HepG2 (cell line): ENCODE results near the gene CPM. TPM values are rescaled to one million over a fixed set of nuclear protein-coding genes. Genes with fewer than 3 reads are reported as not detected.

Experiments
- ARID5B ChIP-seq: IDR thresholded peaks from 2 replicates; pipeline ENCODE4 v1.4.0; 2020; ENCODE audit warnings: mild to moderate bottlenecking, missing genetic modification reagents
- CBX2 ChIP-seq, 2 experiments: fragments of 200-600 bp in 1 of 2; sonication (generic); formaldehyde crosslinking in 1 of 2; IDR thresholded peaks; 2 replicates each; pipeline versions ENCODE4 v1.7.0 to v1.8.1; 2018 to 2022; ENCODE audit warnings: low read depth in 2 of 2, low read length in 1 of 2, mild to moderate bottlenecking in 1 of 2, missing genetic modification reagents in 1 of 2
- CEBPG ChIP-seq: IDR thresholded peaks from 2 replicates; pipeline ENCODE4 v1.6.1; 2016
- CREB1 ChIP-seq, 2 experiments: fragments of 450-650 bp in 1 of 2; IDR thresholded peaks; 2 replicates each; pipeline ENCODE4 v1.6.1; 2016 to 2017; ENCODE audit warnings: control low read depth in 1 of 2, mild to moderate bottlenecking in 1 of 2, missing compliant biosample characterization in 1 of 2, missing genetic modification characterization in 1 of 2
- CREBL2 ChIP-seq: sonication (generic); formaldehyde crosslinking; IDR thresholded peaks from 2 replicates; pipeline ENCODE4 v1.8.1; 2023; ENCODE audit warnings: missing genetic modification reagents, mild to moderate bottlenecking, borderline replicate concordance
- DPF2 ChIP-seq: sonication (generic); formaldehyde crosslinking; IDR thresholded peaks from 2 replicates; pipeline ENCODE4 v1.4.0; 2020; ENCODE audit warnings: mild to moderate bottlenecking, low read depth, missing genetic modification reagents, borderline replicate concordance
- EEA1 ChIP-seq: sonication (generic); formaldehyde crosslinking; IDR thresholded peaks from 2 replicates; pipeline ENCODE4 v1.5.1; 2020; ENCODE audit warnings: mild to moderate bottlenecking, missing genetic modification reagents, borderline replicate concordance
- GATAD1 ChIP-seq: IDR thresholded peaks from 2 replicates; pipeline ENCODE4 v1.6.1; 2016; ENCODE audit warnings: missing genetic modification reagents, missing compliant biosample characterization
- PAF1 ChIP-seq: IDR thresholded peaks from 2 replicates; pipeline ENCODE4 v1.6.1; 2016; ENCODE audit warnings: missing genetic modification reagents, missing compliant biosample characterization
- PAWR ChIP-seq: sonication (generic); formaldehyde crosslinking; IDR thresholded peaks from 2 replicates; pipeline ENCODE4 v1.4.0; 2020; ENCODE audit warnings: missing genetic modification reagents, mild to moderate bottlenecking, borderline replicate concordance
- PAX8 ChIP-seq: sonication (generic); formaldehyde crosslinking; IDR thresholded peaks from 2 replicates; pipeline ENCODE4 v1.8.0; 2022; ENCODE audit warnings: mild to moderate bottlenecking, missing genetic modification reagents, borderline replicate concordance
- SMARCE1 ChIP-seq: fragments of 450-650 bp; IDR thresholded peaks from 2 replicates; pipeline ENCODE4 v1.6.1; 2017; ENCODE audit warnings: borderline replicate concordance
- SOX13 ChIP-seq, 3 experiments: fragments of 450-650 bp in 1 of 3; sonication (generic) in 1 of 3; formaldehyde crosslinking in 1 of 3; IDR thresholded peaks in 2 of 3; conservative IDR thresholded peaks in 1 of 3; 2 replicates each; pipeline versions ENCODE4 v1.5.0 to v1.6.1; 2016 to 2020; ENCODE audit warnings: antibody characterized with exemption in 1 of 3, mild to moderate bottlenecking in 1 of 3, missing compliant biosample characterization in 1 of 3, missing genetic modification reagents in 1 of 3, moderate library complexity in 1 of 3
- YEATS2 ChIP-seq: sonication (generic); formaldehyde crosslinking; IDR thresholded peaks from 2 replicates; pipeline ENCODE4 v1.4.0; 2020; ENCODE audit warnings: missing genetic modification reagents, borderline replicate concordance
- ZNF143 ChIP-seq: sonication (generic); formaldehyde crosslinking; IDR thresholded peaks from 2 replicates; pipeline ENCODE4 v1.4.0; 2020; ENCODE audit warnings: missing genetic modification reagents
- ZNF24 ChIP-seq: fragments of 450-650 bp; IDR thresholded peaks from 2 replicates; pipeline ENCODE4 v1.6.1; 2017; ENCODE audit warnings: antibody characterized with exemption, mild to moderate bottlenecking
- ZNF33A ChIP-seq: sonication (generic); formaldehyde crosslinking; IDR thresholded peaks from 2 replicates; pipeline ENCODE4 v1.5.1; 2020; ENCODE audit warnings: missing genetic modification reagents, mild to moderate bottlenecking, moderate library complexity, borderline replicate concordance
- ZNF343 ChIP-seq: sonication (generic); formaldehyde crosslinking; IDR thresholded peaks from 2 replicates; pipeline ENCODE4 v1.4.0; 2020; ENCODE audit warnings: mild to moderate bottlenecking, missing genetic modification reagents
- ZNF768 ChIP-seq: sonication (generic); formaldehyde crosslinking; IDR thresholded peaks from 2 replicates; pipeline ENCODE4 v1.4.0; 2020; ENCODE audit warnings: missing genetic modification reagents
- polyA plus RNA-seq, 8 experiments: library from polyadenylated mRNA; depleted of rRNA in 3 of 8; stranded (reverse) in 7 of 8; unstranded in 1 of 8; fragments of >200 nt; fragmentation: Illumina TruSeq in 4 of 8; extraction: Trizol in 4 of 8; gene quantifications; 2 replicates each; pipeline versions ENCODE4 v1.2.1 to v1.2.3, GENCODE V29; 2011 to 2016; ENCODE audit warnings: low read depth in 4 of 8, missing spikeins in 1 of 8, mixed read lengths in 1 of 8; ENCODE audit not compliant: insufficient read depth in 1 of 8
- total RNA-seq, 5 experiments: library from RNA; depleted of rRNA; stranded (reverse); fragments of >200 nt; fragmentation: Illumina TruSeq; extraction: Trizol; gene quantifications; 2 replicates each; pipeline ENCODE4 v1.2.3, GENCODE V29; 2016; ENCODE audit warnings: low read depth in 1 of 5
- TF ChIP-seq, protein P1 (sequence below): sonication (generic); formaldehyde crosslinking; IDR thresholded peaks from 2 replicates; pipeline ENCODE4 v1.4.0; 2020; ENCODE audit warnings: mild to moderate bottlenecking, missing genetic modification reagents
- TF ChIP-seq, protein P2 (sequence below): sonication (generic); formaldehyde crosslinking; IDR thresholded peaks from 2 replicates; pipeline ENCODE4 v1.4.0; 2020; ENCODE audit warnings: low read depth, mild to moderate bottlenecking, missing genetic modification reagents

The CPM gene
- total and polyA plus RNA-seq, 2 of the 13 experiments (the other 11 are each of a cell fraction or from before 2014, with no cell fraction given) = not detected

DNA sequence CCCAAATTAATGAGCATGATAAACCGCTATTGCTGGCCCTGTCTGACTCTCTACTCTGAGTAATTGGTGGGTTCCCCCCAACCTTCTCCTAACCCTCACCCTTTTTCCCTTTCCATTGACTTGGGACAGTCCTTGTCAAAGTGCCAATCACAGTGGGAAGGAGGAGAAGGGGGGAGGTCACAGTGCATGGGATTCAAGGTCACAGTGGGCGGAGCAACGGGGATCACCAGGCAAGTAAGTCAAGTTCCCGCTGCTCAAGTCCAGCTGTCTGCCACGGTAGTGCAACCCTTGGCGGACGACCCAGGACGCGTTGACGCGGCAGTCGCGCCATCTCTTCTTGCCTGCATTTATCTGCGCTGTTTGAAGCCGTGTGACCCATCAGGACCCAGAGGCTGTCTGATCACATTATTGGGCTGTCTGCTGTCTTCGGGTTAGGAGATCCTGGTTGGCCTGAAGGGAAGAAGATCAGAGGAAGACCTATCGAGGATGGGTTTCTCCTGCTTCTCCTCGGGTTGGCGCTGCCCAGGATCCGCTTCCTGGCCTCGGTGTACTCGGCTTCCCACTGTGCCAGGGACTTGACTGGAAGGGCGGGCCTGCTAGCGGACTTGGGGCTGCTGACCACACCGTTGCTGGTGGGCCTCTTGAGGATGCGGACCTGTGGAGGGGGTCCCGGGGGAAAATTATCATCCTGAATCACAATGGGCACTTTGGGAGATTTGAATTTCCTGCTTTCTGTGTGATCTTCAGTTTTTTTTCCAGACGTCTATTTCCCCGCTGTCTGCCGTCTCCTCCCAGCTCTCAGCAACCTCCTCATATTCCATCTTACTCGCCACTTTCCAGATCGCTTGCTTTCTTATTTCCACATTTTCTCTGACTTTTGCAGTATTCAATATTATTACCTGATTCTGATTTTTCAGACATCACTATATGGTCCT is 128.0 kb downstream of the CPM start (continued):
- peak; percentile 57; the same call in 1 of the 2 replicates for TF ChIP-seq DPF2 (CRISPR knock-in tag)
- no peak for TF ChIP-seq PAF1 (CRISPR knock-in tag)
- TF ChIP-seq SMARCE1 = no peak
- TF ChIP-seq ZNF768 (CRISPR knock-in tag) = peak; percentile 55; the same call in 1 of the 2 replicates
- TF ChIP-seq ZNF343 (CRISPR knock-in tag) = peak; percentile 72; the same call in 1 of the 2 replicates
- TF ChIP-seq, protein P1, sequence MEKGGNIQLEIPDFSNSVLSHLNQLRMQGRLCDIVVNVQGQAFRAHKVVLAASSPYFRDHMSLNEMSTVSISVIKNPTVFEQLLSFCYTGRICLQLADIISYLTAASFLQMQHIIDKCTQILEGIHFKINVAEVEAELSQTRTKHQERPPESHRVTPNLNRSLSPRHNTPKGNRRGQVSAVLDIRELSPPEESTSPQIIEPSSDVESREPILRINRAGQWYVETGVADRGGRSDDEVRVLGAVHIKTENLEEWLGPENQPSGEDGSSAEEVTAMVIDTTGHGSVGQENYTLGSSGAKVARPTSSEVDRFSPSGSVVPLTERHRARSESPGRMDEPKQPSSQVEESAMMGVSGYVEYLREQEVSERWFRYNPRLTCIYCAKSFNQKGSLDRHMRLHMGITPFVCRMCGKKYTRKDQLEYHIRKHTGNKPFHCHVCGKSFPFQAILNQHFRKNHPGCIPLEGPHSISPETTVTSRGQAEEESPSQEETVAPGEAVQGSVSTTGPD (CRISPR knock-in tag) = no peak
- TF ChIP-seq ZNF143 = no peak
- TF ChIP-seq CBX2 (IDR thresholded peaks at IDR 0.05; ENCODE audit: low read depth, low read length) = no peak
- TF ChIP-seq CBX2 (CRISPR knock-in tag; IDR thresholded peaks at IDR 0.05; ENCODE audit: low read depth) = no peak
- TF ChIP-seq GATAD1 (CRISPR knock-in tag) = peak; percentile 54; the same call in 1 of the 2 replicates
- no peak for TF ChIP-seq PAWR
- TF ChIP-seq SOX13 (IDR thresholded peaks at IDR 0.05) = no peak
- peak in 1 of 2 experiments; percentile 71; a peak in 2 of 4 replicates for TF ChIP-seq SOX13 (CRISPR knock-in tag; conservative IDR thresholded peaks at IDR 0.05 in 1 of 2, IDR thresholded peaks at IDR 0.05 in 1 of 2)
- 0 out of 2 replicates have a peak, but pooled peaks have one; percentile 35 for TF ChIP-seq PAX8
- no peak for TF ChIP-seq EEA1 (CRISPR knock-in tag)
- TF ChIP-seq, protein P2, sequence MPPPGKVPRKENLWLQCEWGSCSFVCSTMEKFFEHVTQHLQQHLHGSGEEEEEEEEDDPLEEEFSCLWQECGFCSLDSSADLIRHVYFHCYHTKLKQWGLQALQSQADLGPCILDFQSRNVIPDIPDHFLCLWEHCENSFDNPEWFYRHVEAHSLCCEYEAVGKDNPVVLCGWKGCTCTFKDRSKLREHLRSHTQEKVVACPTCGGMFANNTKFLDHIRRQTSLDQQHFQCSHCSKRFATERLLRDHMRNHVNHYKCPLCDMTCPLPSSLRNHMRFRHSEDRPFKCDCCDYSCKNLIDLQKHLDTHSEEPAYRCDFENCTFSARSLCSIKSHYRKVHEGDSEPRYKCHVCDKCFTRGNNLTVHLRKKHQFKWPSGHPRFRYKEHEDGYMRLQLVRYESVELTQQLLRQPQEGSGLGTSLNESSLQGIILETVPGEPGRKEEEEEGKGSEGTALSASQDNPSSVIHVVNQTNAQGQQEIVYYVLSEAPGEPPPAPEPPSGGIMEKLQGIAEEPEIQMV (CRISPR knock-in tag) = peak; percentile 86; the same call in 1 of the 2 replicates
- TF ChIP-seq ZNF33A = no peak
- TF ChIP-seq YEATS2 (CRISPR knock-in tag) = peak; percentile 83
- TF ChIP-seq ARID5B (CRISPR knock-in tag) = peak; percentile 87
- TF ChIP-seq CEBPG = peak; percentile 51; the same call in 1 of the 2 replicates
- TF ChIP-seq ZNF24 = no peak
- no peak for TF ChIP-seq CREBL2 (CRISPR knock-in tag)
- TF ChIP-seq CREB1 (IDR thresholded peaks at IDR 0.05) = no peak
- peak; percentile 3; the same call in 1 of the 2 replicates for TF ChIP-seq CREB1 (CRISPR knock-in tag; IDR thresholded peaks at IDR 0.05)
